Activated CD4-positive, alpha-beta T cell treated with anti-CD3 and anti-CD28 coated beads, Interleukin-2, amount 50 U/mL, for 24 hours (primary cell): ENCODE measurements around the gene TMEM9.

Experiments
- DNase-seq, 2 donors: peaks; one replicate each; pipeline ENCODE4 v3.0.0-alpha.2; 2020; ENCODE audit warnings: low read depth in 1 of 2, low spot score in 1 of 2

Gene TMEM9

GRCh38 chr1:201109651-201110050, 44.6 kb downstream of the TMEM9 start:
- no peak for DNase-seq

- no peak for DNase-seq
These were observed 45.7 kb downstream of the TMEM9 start for GRCh38 chr1:201108614-201109013.

DNA sequence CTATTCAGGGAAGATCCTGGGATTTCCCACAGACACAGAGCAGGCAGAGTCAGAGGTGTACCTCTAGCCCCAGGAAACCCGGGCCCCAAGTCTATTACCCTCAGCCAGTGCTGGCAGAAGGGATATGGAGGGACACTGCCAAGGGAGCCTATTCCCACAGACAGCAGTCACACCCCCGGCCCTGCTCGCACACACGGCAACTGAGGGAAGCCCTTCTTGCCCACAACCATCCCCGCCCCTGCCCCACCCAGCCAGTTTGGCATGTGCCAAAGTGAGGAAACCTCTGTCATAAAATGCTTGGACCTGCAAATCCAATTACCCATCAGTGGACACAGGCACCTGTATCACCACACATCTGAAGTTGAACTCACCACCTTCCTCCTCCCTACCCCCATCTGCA, 48.6 kb downstream of the TMEM9 start:
- DNase-seq = no peak

DNA sequence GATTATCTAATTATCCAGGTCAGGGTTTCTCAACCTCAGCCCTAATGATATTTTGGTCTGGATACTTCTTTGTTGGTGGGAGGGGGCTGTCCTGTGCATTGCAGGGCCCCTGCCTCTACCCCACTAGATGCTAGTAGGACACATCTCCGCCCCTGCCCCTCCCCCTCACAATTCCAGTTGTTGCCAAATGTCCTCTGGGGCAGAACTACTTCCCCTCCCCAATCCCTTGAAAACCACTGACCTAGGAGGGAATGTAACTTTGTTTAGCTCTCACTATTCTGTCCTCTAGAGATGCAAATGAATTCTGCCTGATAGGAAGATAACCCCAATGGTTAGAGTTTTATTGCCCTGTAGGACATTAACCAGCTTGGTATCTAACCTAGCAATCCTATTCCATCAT, 50.1 kb downstream of the TMEM9 start:
- DNase-seq = no peak

- no peak for DNase-seq
These were observed 50.6 kb downstream of the TMEM9 start for GRCh38 chr1:201103666-201104065.

DNA sequence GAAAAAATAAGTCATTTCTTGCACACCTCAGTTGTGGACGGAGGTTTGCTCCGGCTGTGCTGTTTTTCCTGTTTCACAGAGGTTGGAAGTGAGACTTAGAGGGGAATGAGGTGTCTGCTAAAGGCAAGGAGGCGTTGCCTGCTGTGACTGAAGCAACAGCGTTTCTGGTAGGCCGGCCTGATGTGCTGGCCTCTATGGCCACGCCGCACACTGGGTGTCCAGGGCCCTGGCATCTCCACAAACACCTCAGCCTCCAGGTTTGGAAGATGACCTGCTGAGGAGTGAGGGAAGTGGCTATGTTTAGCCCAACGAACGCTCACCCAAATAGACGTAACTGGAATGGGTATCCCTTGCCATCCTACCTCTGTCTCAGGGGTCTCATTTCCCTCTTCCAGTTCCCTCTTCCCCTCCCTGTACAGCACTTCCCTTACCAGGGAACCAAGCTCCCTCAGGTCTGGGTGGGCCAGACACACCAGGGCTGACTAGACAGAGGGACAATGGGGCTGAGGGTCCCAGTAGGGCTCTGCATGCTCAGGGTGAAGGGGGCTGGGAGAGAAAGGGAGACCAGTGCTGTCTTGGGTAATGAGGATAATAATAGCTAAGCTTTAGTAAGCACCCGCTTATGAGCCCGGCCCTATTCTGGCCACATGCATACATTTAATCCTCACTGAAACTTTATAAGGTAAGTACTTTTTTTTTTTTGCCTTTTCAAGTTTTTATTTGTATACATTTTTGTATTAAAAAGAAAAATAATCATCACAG, 53.9 kb downstream of the TMEM9 start:
- DNase-seq = no peak

DNA sequence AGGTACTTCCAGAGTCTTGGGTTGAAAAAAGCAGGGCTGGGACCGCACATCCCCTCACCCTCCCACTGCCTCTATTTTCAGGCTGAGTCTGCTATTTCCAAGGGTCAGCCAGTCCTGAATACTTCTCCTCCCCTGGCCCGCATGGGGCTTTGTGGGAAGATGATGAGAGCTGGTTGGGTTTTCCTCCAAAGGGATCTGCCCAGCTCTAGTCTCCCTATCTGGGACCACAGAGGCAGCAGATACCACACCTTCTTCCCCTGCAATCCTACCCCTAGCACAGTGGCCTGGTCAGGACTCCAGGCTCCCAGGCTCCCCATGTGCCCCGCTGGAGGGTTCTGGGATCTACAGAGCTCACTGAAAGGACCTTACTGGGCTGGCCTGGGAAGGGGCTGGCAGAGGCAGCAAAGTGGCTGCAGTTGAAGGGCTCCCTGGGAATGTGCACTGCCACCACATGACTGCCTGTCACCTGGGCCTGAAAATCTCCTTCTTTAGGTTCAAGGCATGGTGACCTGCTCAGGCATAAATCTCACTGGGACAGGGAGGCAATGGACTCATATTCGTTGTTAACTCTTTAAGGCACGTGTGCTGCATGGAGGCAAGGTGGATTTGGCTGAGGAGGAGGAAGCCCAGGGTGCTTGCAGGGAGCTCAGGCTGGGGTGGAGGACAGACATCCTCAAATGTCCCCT, 55.1 kb downstream of the TMEM9 start:
- no peak for DNase-seq

- DNase-seq = no peak
These were observed 57.1 kb downstream of the TMEM9 start for GRCh38 chr1:201096977-201097856.

- DNase-seq = no peak
These were observed 58.2 kb downstream of the TMEM9 start for GRCh38 chr1:201096041-201096461.

DNA sequence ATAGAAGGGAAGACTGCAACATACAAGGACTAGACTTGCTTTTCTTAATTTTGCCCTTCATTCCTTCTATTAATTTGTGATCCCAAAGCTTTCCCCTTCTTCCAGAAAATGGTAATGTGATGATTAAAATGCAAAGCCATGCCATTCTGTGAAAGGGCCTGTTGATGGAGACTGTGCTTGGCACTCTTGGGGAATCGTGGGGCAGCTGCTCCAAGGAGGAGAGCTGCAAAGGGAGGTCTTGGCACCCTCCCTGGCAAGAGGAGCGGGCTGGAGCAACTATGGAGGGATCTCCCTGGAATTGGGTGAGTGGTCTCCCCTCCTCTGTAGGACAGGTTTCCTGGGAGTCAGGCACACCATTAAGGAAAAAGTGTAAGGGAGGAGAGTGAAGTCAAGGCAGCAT, 58.7 kb downstream of the TMEM9 start:
- no peak for DNase-seq

DNA sequence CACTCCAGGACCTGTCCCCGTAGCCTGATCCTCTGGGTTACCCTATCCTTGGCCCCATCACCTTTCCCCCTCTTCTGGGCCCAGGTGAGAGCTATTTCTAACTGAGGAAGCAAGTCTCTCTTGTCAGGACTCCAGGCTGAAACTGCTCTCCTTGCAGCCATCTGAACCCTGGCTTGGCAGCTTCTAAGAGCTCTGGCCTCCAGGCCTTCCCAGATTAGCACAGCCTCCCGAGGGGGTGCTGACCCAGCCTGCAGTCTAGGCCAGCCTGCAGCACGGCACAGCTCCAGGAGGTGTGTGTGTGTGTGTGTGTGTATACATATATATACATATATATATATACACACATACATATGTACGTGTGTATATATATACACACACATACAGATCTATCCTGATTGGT, 59.4 kb downstream of the TMEM9 start:
- DNase-seq = no peak

DNA sequence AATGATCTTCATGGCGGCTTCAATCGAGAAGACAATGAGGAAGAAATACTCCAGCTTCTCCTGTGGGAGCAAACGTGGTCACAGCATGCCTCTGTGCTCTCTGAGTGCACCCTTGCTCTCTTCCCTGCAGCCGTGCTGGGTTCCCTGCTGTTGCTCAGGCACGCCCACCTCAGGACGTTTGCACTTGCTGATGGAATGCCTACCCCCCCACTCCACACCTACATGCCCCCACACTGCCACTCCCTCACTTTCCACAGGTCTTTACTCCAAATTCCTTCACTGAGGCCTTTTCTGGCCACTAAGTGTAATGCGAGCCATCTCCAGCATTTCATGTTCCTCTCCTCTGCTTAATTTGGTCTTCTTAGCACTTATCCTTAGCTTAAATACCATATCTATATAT, 60.3 kb downstream of the TMEM9 start:
- no peak for DNase-seq

DNA sequence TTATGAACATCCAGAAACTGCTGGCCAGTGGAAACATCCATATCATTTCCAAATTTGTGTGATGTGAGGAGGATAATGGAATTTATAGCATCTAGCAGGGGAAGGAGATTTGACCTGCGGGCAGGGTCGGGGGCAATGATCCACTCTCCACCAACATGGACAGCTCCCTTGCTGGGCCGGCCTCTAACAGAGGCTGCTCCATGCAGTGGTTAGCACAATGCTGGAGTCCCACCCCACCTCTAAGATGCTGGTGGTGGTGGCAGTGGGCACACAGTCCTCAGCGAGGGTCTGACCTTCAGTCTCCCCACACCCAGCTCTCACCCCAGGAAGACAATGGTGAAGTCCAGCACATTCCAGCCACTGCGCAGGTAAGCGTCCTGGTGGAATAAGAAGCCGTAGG, 60.7 kb downstream of the TMEM9 start:
- no peak for DNase-seq

DNA sequence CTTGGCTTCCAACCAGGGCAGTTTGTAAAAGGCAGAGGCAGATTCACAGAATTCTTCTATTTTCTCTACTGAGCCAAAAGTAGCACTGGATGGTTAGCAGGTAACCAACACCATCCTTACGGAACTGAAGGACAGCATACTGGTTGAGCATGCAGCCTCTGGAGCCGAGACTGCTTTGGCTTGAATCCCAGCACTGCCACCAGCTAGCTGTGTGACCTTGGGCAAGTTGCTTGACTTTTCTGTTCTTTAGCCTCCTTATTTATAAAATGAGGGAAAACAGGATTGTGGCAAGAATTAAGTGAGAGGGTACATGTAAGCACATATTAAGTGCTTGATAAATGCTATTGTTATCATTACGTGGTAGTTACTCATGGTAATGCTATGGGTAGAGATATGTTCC, 61.5 kb downstream of the TMEM9 start:
- DNase-seq = no peak

- no peak for DNase-seq
These were observed 63.0 kb downstream of the TMEM9 start for GRCh38 chr1:201091256-201091655.

- DNase-seq = no peak
These were observed 63.7 kb downstream of the TMEM9 start for GRCh38 chr1:201090541-201090940.

DNA sequence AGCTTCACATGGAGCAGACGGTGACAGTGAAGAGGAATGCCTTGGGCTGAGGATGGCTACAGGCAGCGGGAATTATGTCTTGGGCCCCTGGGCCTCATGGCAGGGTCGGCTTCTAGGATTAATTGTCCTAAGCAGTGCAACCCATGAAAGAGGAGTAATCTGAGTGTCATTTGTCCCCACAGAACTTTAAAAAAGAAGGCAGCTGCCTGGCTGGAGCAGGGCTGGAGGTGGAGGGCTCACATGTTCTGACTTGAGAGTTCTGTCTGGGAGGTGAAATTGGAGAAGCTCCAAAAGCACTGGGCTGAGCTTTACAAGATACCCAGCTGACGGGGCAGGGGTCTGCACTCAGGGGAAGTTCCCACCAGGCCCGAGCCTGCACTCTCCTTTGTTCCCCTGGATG, 64.7 kb downstream of the TMEM9 start:
- DNase-seq = no peak

DNA sequence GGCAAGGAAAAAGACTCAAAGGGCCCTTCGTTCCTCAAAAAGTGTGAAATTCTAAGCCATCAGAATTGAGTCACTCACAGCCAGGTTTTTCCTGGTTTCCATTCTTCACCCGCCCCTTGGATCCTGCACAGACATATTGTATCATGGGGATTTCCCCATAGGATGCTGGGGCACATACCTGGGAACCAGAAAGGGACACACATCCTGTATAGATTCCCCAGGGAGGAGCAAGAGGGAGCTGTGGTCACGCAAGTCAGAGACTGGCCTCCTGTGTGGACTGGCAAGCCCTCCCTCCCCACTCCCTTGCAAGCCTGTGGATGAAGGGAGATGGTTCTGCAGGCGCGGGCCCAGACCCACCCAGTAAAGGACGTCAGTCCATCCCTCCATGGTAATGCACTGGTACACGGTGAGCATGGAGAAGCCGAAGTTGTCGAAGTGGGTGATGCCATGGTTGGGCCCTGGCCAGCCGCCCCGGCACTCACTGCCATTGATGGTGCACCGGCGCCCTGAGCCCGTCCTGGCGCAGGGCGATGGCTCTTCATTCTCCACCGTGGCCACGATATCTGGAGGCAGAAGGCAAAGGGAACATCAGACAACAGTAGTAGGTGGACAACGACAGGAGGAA, 65.3 kb downstream of the TMEM9 start:
- DNase-seq = no peak

DNA sequence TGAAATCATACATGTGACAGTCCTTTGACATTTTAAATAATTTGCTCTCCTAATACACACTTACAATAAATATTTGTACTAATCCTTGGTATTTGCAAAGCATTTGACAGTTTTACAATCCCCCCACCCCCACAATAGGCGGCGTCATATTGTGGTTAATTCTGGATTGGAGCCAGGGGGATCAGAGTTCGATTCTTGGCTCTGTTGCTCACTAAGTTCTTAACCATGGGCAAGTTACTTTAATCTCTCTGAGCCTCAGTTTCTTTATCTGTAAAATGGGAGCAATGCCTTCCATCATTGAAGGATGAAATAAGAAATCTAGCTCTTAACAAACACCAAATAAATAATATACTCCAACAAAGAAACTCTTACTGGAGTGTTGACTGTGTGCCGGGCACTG, 65.9 kb downstream of the TMEM9 start:
- DNase-seq = no peak

- DNase-seq = peak in 1 of 2 donors; percentile 9
These were observed 68.2 kb downstream of the TMEM9 start for GRCh38 chr1:201085902-201086735.
